HCT116 (cell line): ENCODE data around the gene CABP2. TPM values are rescaled to one million over a fixed set of nuclear protein-coding genes. Genes with fewer than 3 reads are reported as not detected.
A peak's percentile ranks its signal among the peaks of the same experiment; 100 is the strongest.

Experiments used
- ATAC-seq: fragments of 200-7000 bp; cut with Tn5 transposase; 2 replicates; pipeline ENCODE4 v1.9.1; 2020; ENCODE audit warnings: mild to moderate bottlenecking, moderate library complexity
- BruUV-seq: library from RNA; stranded (reverse); fragments of 400-500 nt; replicated peaks from 2 replicates; lab custom pipeline; 2021; lab: Mats Ljungman, UMichigan
- CTCF ChIA-PET: fragments of 300-600 bp; sonication (Branson Sonifier 250); formaldehyde crosslinking; loops from one replicate; lab custom pipeline; 2021; ENCODE audit warnings: antibody characterized with exemption; lab: Charles Lee
- POLR2A ChIA-PET: fragments of 300-600, 350-600 bp; sonication (Branson Sonifier 250); formaldehyde crosslinking; loops from one replicate; lab custom pipeline; 2021; ENCODE audit warnings: antibody characterized with exemption; lab: Charles Lee
- RAD21 ChIA-PET, 2 experiments: fragments of 300-600 bp; sonication (Branson Sonifier 250); formaldehyde crosslinking; loops; one replicate each; lab custom pipeline; 2023; ENCODE audit warnings: low total read pairs in 2 of 2; ENCODE audit not compliant: uncharacterized antibody in 2 of 2, unreplicated experiment in 2 of 2, low non-redundant PET in 1 of 2; lab: Charles Lee
- DNase-seq: peaks from one replicate; pipeline ENCODE4 v3.0.0-alpha.2; 2010; ENCODE audit warnings: low read depth, low spot score
- H2AFZ ChIP-seq: fragments of 200-600 bp; shearing (Covaris generic), sonication (generic); 2 replicates; pipeline ENCODE4 v1.6.1; 2017; ENCODE audit warnings: low read depth, mixed run types, mixed read lengths, antibody characterized with exemption, low read length; ENCODE audit not compliant: poor library complexity, severe bottlenecking
- H3K27ac ChIP-seq: 2 replicates; pipeline ENCODE4 v1.5.1; 2012; ENCODE audit warnings: low read depth, low read length
- H3K27me3 ChIP-seq: fragments of 200-600 bp; sonication (generic); 2 replicates; pipeline ENCODE4 v1.6.1; 2016; ENCODE audit warnings: mixed run types, low read length, mixed read lengths; ENCODE audit not compliant: insufficient read depth
- H3K36me3 ChIP-seq, 2 experiments: fragments of 200-500 bp in 1 of 2; fragments of 200-600 bp in 1 of 2; sonication (Bioruptor generic) in 1 of 2; sonication (generic) in 1 of 2; 2 replicates each; pipeline versions ENCODE4 v1.5.1 to v1.6.1; 2014 to 2016; ENCODE audit warnings: low read length in 2 of 2, inconsistent platforms in 1 of 2, mixed read lengths in 1 of 2, mixed run types in 1 of 2; ENCODE audit not compliant: insufficient read depth in 2 of 2, control insufficient read depth in 1 of 2
- H3K4me1 ChIP-seq, 2 experiments: fragments of 200-600 bp in 1 of 2; sonication (generic) in 1 of 2; 2 replicates each; pipeline versions ENCODE4 v1.5.1 to v1.6.1; 2012 to 2017; ENCODE audit warnings: low read length in 2 of 2, inconsistent platforms in 1 of 2, mild to moderate bottlenecking in 1 of 2, mixed read lengths in 1 of 2, mixed run types in 1 of 2, moderate library complexity in 1 of 2; ENCODE audit not compliant: insufficient read depth in 2 of 2, control insufficient read depth in 1 of 2
- H3K4me2 ChIP-seq: fragments of 200-600 bp; sonication (generic); 2 replicates; pipeline ENCODE4 v1.6.1; 2017; ENCODE audit warnings: mixed run types, low read length, mixed read lengths
- H3K4me3 ChIP-seq, 2 experiments: fragments of 200-600 bp in 1 of 2; sonication (generic) in 1 of 2; replicated peaks in 1 of 2; 2 replicates each; pipeline ENCODE4 v1.5.1; 2011 to 2016; ENCODE audit warnings: low read length in 2 of 2, control low read depth in 1 of 2, low read depth in 1 of 2, mild to moderate bottlenecking in 1 of 2, mixed read lengths in 1 of 2, mixed run types in 1 of 2
- H3K79me2 ChIP-seq: fragments of 200-600 bp; sonication (generic); 2 replicates; pipeline ENCODE4 v1.6.1; 2017; ENCODE audit warnings: mild to moderate bottlenecking, mixed run types, low read length, moderate library complexity, mixed read lengths; ENCODE audit not compliant: insufficient read depth
- H3K9ac ChIP-seq: fragments of 200-600 bp; sonication (generic); 2 replicates; pipeline ENCODE4 v1.6.1; 2016; ENCODE audit warnings: low read length, mixed read lengths
- H3K9me2 ChIP-seq: fragments of 200-600 bp; sonication (generic), shearing (Covaris generic); 2 replicates; pipeline ENCODE4 v1.6.1; 2017; ENCODE audit warnings: mixed run types, mild to moderate bottlenecking, moderate library complexity; ENCODE audit not compliant: insufficient read depth
- H3K9me3 ChIP-seq, 2 experiments: fragments of 200-500 bp in 1 of 2; fragments of 200-600 bp in 1 of 2; sonication (Bioruptor generic) in 1 of 2; sonication (generic) in 1 of 2; 2 replicates each; pipeline ENCODE4 v1.6.1; 2014 to 2017; ENCODE audit warnings: low read length in 2 of 2, mixed read lengths in 2 of 2, inconsistent platforms in 1 of 2, low read depth in 1 of 2, mild to moderate bottlenecking in 1 of 2, mixed run types in 1 of 2, moderate library complexity in 1 of 2; ENCODE audit not compliant: control insufficient read depth in 1 of 2, insufficient read depth in 1 of 2
- H4K20me1 ChIP-seq: fragments of 200-600 bp; sonication (generic), shearing (Covaris generic); 2 replicates; pipeline ENCODE4 v1.6.1; 2017; ENCODE audit warnings: mixed run types, mild to moderate bottlenecking, moderate library complexity; ENCODE audit not compliant: insufficient read depth
- CTCF ChIP-seq, 3 experiments: fragments of 200-600 bp in 1 of 3; sonication (generic) in 1 of 3; IDR thresholded peaks in 2 of 3; conservative IDR thresholded peaks in 1 of 3; 2 replicates each; pipeline ENCODE4 v1.5.1; 2012 to 2017; ENCODE audit warnings: low read depth in 2 of 3, low read length in 2 of 3, antibody characterized with exemption in 1 of 3, borderline replicate concordance in 1 of 3, control low read depth in 1 of 3, mild to moderate bottlenecking in 1 of 3, mixed read lengths in 1 of 3, mixed run types in 1 of 3, moderate library complexity in 1 of 3; ENCODE audit not compliant: insufficient read depth in 1 of 3
- FOSL1 ChIP-seq: IDR thresholded peaks from 2 replicates; pipeline ENCODE4 v1.6.1; 2012; ENCODE audit warnings: low read depth
- JUND ChIP-seq: IDR thresholded peaks from 2 replicates; pipeline ENCODE4 v1.6.1; 2012
- POLR2A ChIP-seq: IDR thresholded peaks from 2 replicates; pipeline ENCODE4 v1.7.0; 2011; ENCODE audit warnings: borderline replicate concordance; ENCODE audit not compliant: insufficient read depth, insufficient read length; ENCODE audit errors: extremely low read depth
- POLR2AphosphoS5 ChIP-seq: IDR thresholded peaks from 2 replicates; pipeline ENCODE4 v1.6.1; 2011; ENCODE audit warnings: mild to moderate bottlenecking, low read depth, low read length, moderate library complexity
- REST ChIP-seq: IDR thresholded peaks from 2 replicates; pipeline ENCODE4 v1.6.1; 2012; ENCODE audit warnings: low read depth
- SIN3A ChIP-seq: IDR thresholded peaks from 2 replicates; pipeline ENCODE4 v1.6.1; 2012; ENCODE audit warnings: low read depth
- SRF ChIP-seq: IDR thresholded peaks from 2 replicates; pipeline ENCODE4 v1.6.1; 2012; ENCODE audit warnings: low read depth
- ZBTB33 ChIP-seq: IDR thresholded peaks from 2 replicates; pipeline ENCODE4 v1.6.1; 2011; ENCODE audit warnings: mild to moderate bottlenecking, low read length, moderate library complexity; ENCODE audit not compliant: insufficient replicate concordance; ENCODE audit errors: extremely low read depth
- ZNF274 ChIP-seq: fragments of 200-500 bp; sonication (Bioruptor generic); IDR thresholded peaks from 2 replicates; pipeline ENCODE4 v1.6.1; 2014; ENCODE audit warnings: mild to moderate bottlenecking, low read depth, low read length, inconsistent platforms
- intact Hi-C: fragments of 100-400 bp; cut with micrococcal nuclease; formaldehyde crosslinking; loops from 2 replicates; pipeline ENCODE4 v1.10.0; 2022
- total RNA-seq: library from RNA; stranded (reverse); gene quantifications from one replicate; pipeline ENCODE4 v1.2.1, GENCODE V29; 2021; ENCODE audit not compliant: unreplicated experiment

CABP2 gene
- total RNA-seq, 1 experiment from 2014 or later = not detected

GRCh38 chr11:67561971-67562619, 38.8 kb upstream of the CABP2 start:
- Histone ChIP-seq H3K4me1 (peaks cover 16 to 31% of the 10 kb centered on the region in 2 experiments), H3K9me3 (no peaks in the 10 kb centered on the region), H3K9ac (no peak overlapping the region), H3K27ac (no peak overlapping the region), H3K27me3 (peaks cover 4% of the 10 kb centered on the region; the same call in 1 of the 2 replicates), H3K79me2 (no peaks in the 10 kb centered on the region), H4K20me1 (no peaks in the 10 kb centered on the region), H2AFZ (peak overlapping the region; percentile 84), H3K9me2 (no peaks in the 10 kb centered on the region), H3K4me3 (no peak overlapping the region), H3K4me2 (peak overlapping the region; percentile 18), H3K36me3 (no peaks in the 10 kb centered on the region)
- RAD21 ChIA-PET = no interaction called here
- CTCF ChIA-PET = interaction anchor here (3.2 kb wide), 1 partner anchor 10 kb away, joined by 16 read pairs; no protein-coding TSS in a partner anchor
- intact Hi-C loops = no loop called here
- DNase-seq (no peak), ATAC-seq (no peak)
- no TSS peak for BruUV-seq
- POLR2A ChIA-PET = no interaction called here
- TF ChIP-seq ZNF274 (no peak), JUND (no peak), ZBTB33 (no peak), SIN3A (no peak), REST (no peak), CTCF (IDR thresholded peaks at IDR 0.05 in 2 of 3, conservative IDR thresholded peaks at IDR 0.05 in 1 of 3; ENCODE audit: borderline replicate concordance in 1 of 3, insufficient read depth in 1 of 3, low read depth in 2 of 3, low read length in 2 of 3) (no peak), POLR2A (no peak), FOSL1 (no peak), SRF (no peak), POLR2AphosphoS5 (no peak)
